ENCODE measurements around the gene HAUS8. TPM values are rescaled to one million over a fixed set of nuclear protein-coding genes. Genes with fewer than 3 reads are reported as not detected.
A peak's percentile ranks its signal among the peaks of the same experiment; 100 is the strongest.

Gene HAUS8
- total and polyA plus RNA-seq, 2 of the 4 experiments (the other 2 are of a cell fraction) = 3.4 to 14.2 TPM

DNA sequence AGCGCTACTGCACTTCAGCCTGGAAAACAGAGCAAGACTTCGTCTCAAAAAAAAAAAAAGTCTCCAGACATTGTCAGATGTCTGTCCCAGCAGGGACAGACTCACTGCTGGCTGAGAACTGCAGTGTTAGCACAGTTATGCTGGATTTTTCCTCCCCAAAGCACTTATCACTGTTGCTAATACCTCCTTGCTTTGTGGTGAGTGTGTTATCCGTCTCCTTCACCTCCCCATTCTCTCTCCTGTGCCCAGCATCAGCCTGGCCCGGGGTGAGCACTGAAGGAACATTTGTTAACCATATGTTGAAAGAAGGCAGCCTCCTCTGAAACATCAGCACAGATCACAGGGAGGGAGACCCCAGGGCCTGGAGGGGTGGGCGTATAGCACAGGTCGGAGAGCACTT, 11.6 kb upstream of the HAUS8 start:
- Histone ChIP-seq H2AK5ac (ENCODE audit: low read depth, low read length) (peak overlapping the region; percentile 3; the same call in 1 of the 2 replicates), H3K4me1 (ENCODE audit: control insufficient read depth, insufficient read depth, low read length) (peaks cover 26% of the 10 kb centered on the region), H2BK5ac (ENCODE audit: low read depth, low read length, poor library complexity, severe bottlenecking) (peak overlapping the region; percentile 0), H4K20me1 (ENCODE audit: insufficient read depth, low read length) (peaks cover 83% of the 10 kb centered on the region), H3K4ac (ENCODE audit: low read depth, low read length) (peak overlapping the region; percentile 20), H4K5ac (ENCODE audit: low read depth, low read length) (no peak overlapping the region; the same call in 1 of the 2 replicates), H4K8ac (ENCODE audit: low read depth in 2 of 2, low read length in 2 of 2) (no peak overlapping the region), H2AFZ (replicated peaks; ENCODE audit: low read length, poor library complexity) (no peak overlapping the region), H3K56ac (ENCODE audit: extremely low read depth, insufficient read depth, low read length) (no peak overlapping the region), H3K79me1 (ENCODE audit: low read depth in 1 of 2, low read length in 2 of 2) (peaks cover 19 to 68% of the 10 kb centered on the region in 2 experiments), H3K27ac (ENCODE audit: insufficient read depth, low read length) (peak overlapping the region; percentile 29; the same call in 1 of the 2 replicates), H2BK15ac (ENCODE audit: low read depth, low read length) (no peak overlapping the region), H3K36me3 (ENCODE audit: control insufficient read depth, insufficient read depth, low read length) (peaks cover 22% of the 10 kb centered on the region), H3K14ac (replicated peaks; ENCODE audit: low read depth, low read length) (no peak overlapping the region), H2BK20ac (ENCODE audit: low read depth, low read length) (no peak overlapping the region), H3K23ac (ENCODE audit: low read depth, low read length) (0 out of 2 replicates have a peak overlapping the region, but pooled peaks have one; percentile 28), H3K9me1 (ENCODE audit: insufficient read depth, low read length) (peaks cover 32% of the 10 kb centered on the region), H3K9ac (ENCODE audit: low read depth, low read length) (no peak overlapping the region), H3K18ac (ENCODE audit: low read depth, low read length) (no peak overlapping the region), H2AK9ac (replicated peaks; ENCODE audit: low read depth, low read length, poor library complexity) (peak overlapping the region; percentile 67), H4K91ac (ENCODE audit: insufficient read depth, low read depth, low read length) (no peak overlapping the region), H2BK120ac (ENCODE audit: low read depth, low read length) (no peak overlapping the region), H3K27me3 (ENCODE audit: control insufficient read depth, insufficient read depth, low read length) (no peaks in the 10 kb centered on the region), H3K4me2 (ENCODE audit: low read depth, low read length) (no peak overlapping the region), H3K4me3 (ENCODE audit: insufficient read depth, low read depth, low read length) (no peak overlapping the region), H3K9me3 (ENCODE audit: control insufficient read depth, insufficient read depth, low read length) (no peaks in the 10 kb centered on the region; the same call in 1 of the 2 replicates)
- ChIA-PET CTCF (interaction anchor here (0.8 kb wide), 1 partner anchor 10 kb away, joined by 3 read pairs; no protein-coding TSS in a partner anchor), POLR2A (ENCODE audit: unreplicated experiment) (no interaction called here)
- BruUV-seq (replicated peaks) = no TSS peak
- WGBS, 2 experiments (ENCODE audit: extremely low coverage in 2 of 2, insufficient read length in 1 of 2) = no CpG with 5 or more reads among the region's 6 CpGs
- TF ChIP-seq BHLHE40 (IDR thresholded peaks at IDR 0.05; ENCODE audit: low read depth, low read length) = no peak
- no peak for TF ChIP-seq CEBPB (IDR thresholded peaks at IDR 0.05; ENCODE audit: low read depth, low read length)
- TF ChIP-seq CTCF (conservative IDR thresholded peaks at IDR 0.05; ENCODE audit: low read depth, low read length) = no peak
- TF ChIP-seq CHD1 (IDR thresholded peaks at IDR 0.05; ENCODE audit: low read depth, low read length) = no peak
- no peak for TF ChIP-seq RFX5 (IDR thresholded peaks at IDR 0.05; ENCODE audit: low read depth, low read length)
- intact Hi-C loops (cut with micrococcal nuclease) = no loop called here
- ATAC-seq (ENCODE audit: low read depth) (no peak), DNase-seq (peak; percentile 10)
- in situ Hi-C loops (cut with MboI; ENCODE audit: low sequenced_read_pairs) = no loop called here
- dilution Hi-C loops (cut with HindIII; ENCODE audit: low sequenced_read_pairs, unreplicated experiment) = no loop called here
